ENCODE measurements around the gene HS1BP3.

HS1BP3 gene

GRCh38 chr2:20625491-20626391 lies 25.2 kb downstream of the HS1BP3 start:
- TF ChIP-seq, protein P1, sequence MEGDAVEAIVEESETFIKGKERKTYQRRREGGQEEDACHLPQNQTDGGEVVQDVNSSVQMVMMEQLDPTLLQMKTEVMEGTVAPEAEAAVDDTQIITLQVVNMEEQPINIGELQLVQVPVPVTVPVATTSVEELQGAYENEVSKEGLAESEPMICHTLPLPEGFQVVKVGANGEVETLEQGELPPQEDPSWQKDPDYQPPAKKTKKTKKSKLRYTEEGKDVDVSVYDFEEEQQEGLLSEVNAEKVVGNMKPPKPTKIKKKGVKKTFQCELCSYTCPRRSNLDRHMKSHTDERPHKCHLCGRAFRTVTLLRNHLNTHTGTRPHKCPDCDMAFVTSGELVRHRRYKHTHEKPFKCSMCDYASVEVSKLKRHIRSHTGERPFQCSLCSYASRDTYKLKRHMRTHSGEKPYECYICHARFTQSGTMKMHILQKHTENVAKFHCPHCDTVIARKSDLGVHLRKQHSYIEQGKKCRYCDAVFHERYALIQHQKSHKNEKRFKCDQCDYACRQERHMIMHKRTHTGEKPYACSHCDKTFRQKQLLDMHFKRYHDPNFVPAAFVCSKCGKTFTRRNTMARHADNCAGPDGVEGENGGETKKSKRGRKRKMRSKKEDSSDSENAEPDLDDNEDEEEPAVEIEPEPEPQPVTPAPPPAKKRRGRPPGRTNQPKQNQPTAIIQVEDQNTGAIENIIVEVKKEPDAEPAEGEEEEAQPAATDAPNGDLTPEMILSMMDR (IDR thresholded peaks at IDR 0.05; ENCODE audit: low read depth, low read length, poor library complexity, severe bottlenecking), result no peak
- no peak for TF ChIP-seq EZH2phosphoT487 (IDR thresholded peaks at IDR 0.05; ENCODE audit: borderline replicate concordance, low read length)
- no peaks in the 10 kb centered on the region for H3K9me3 ChIP-seq (ENCODE audit: control insufficient read depth, insufficient read depth, low read length)
- H3K4me3 ChIP-seq (ENCODE audit: low read length), result no peak overlapping the region
- H3K4me1 ChIP-seq (ENCODE audit: control insufficient read depth, low read length), result no peaks in the 10 kb centered on the region
- H3F3A ChIP-seq (ENCODE audit: control insufficient read depth, insufficient read depth), result no peaks in the 10 kb centered on the region
- no peaks in the 10 kb centered on the region for H3K79me2 ChIP-seq (ENCODE audit: control insufficient read depth, low read length)
- H3K27ac ChIP-seq (ENCODE audit: low read depth, low read length), result no peak overlapping the region
- no peaks in the 10 kb centered on the region for H3K9me2 ChIP-seq (replicated peaks; ENCODE audit: control insufficient read depth, low read length)
- no peaks in the 10 kb centered on the region for H3K27me3 ChIP-seq (ENCODE audit: control insufficient read depth, low read length)
- no peaks in the 10 kb centered on the region for H3K36me3 ChIP-seq (ENCODE audit: control insufficient read depth, low read length)
- 0 out of 2 replicates have a peak, but pooled peaks cover 3% of the 10 kb centered on the region for H4K20me1 ChIP-seq (ENCODE audit: control insufficient read depth, insufficient read depth, low read depth, low read length)
- no peak overlapping the region for H3K4me2 ChIP-seq (ENCODE audit: low read length)

DNA sequence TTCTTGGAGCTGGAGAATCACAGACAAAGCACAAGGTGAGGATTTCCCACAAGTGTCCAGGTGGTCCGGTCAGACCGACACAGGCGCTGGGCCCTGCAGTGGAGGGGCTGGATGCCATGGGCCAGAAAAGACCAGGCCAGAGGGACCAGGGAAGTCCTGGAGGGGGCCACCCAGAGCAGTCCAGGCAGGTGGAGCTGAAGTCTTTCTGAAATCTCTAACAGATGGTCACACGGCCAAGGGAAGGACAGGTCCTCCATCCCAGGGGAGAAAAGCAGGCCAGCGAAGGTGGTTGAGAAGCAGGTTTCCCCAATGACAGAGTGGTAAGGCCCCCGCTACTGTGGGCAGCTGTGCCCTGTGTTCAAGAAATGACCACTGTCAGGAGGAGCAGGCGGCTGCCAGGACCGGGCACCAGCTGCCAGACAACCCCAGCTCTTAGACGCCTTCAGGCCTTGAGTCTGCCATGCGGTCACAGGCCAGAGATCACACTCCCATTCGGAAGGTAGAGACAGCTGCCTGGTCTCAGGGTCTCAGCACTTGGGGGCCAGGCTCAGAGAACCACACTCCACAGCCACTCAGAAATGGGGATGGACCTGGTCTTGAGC lies 25.9 kb downstream of the HS1BP3 start:
- Histone ChIP-seq H3K27me3 (ENCODE audit: control insufficient read depth, low read length) (no peaks in the 10 kb centered on the region), H3F3A (ENCODE audit: control insufficient read depth, insufficient read depth) (no peaks in the 10 kb centered on the region), H3K9me3 (ENCODE audit: control insufficient read depth, insufficient read depth, low read length) (no peaks in the 10 kb centered on the region), H3K4me2 (ENCODE audit: low read length) (no peak overlapping the region), H4K20me1 (ENCODE audit: control insufficient read depth, insufficient read depth, low read depth, low read length) (no peaks in the 10 kb centered on the region), H3K4me3 (ENCODE audit: low read length) (no peak overlapping the region), H3K27ac (ENCODE audit: low read depth, low read length) (no peak overlapping the region), H3K36me3 (ENCODE audit: control insufficient read depth, low read length) (no peaks in the 10 kb centered on the region), H3K79me2 (ENCODE audit: control insufficient read depth, low read length) (no peaks in the 10 kb centered on the region), H3K9me2 (replicated peaks; ENCODE audit: control insufficient read depth, low read length) (no peaks in the 10 kb centered on the region), H3K4me1 (ENCODE audit: control insufficient read depth, low read length) (no peaks in the 10 kb centered on the region)
- TF ChIP-seq, protein P1 (IDR thresholded peaks at IDR 0.05; ENCODE audit: low read depth, low read length, poor library complexity, severe bottlenecking), result no peak
- no peak for TF ChIP-seq EZH2phosphoT487 (IDR thresholded peaks at IDR 0.05; ENCODE audit: borderline replicate concordance, low read length)

DNA sequence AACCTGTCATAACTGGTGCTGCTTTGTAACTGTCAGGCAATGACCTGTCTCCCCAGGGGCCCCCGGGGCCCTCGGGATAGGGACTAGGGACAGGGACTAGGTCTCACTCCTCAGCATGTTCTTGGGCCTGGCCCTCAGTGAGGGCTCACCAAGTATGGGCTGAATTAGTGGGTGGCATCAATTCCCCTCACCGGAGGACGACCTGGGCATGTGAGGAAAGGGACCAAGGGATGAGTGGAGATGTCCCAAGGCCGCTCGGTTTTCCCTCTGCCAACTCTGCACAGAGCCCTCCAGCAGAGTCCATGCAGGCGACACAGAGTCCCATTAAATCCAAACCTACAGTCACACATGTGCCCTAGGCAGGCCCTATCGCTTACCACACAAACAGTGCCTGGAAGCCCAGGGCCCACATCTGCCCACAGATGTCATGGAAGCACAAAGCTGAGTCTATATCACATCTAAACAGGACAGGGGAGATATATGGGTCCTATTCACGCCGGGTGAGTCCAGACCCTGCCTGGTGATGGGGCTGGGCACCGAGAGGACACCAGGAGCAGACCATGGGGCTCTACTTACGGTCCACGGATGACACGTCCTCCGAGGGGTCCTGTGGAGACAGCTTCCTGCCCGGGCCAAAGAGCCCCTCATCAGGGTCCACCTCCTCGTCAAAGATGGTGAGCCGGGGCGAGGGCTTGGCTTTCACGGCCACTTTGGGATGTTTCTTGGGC lies 26.6 kb downstream of the HS1BP3 start:
- H4K20me1 ChIP-seq (ENCODE audit: control insufficient read depth, insufficient read depth, low read depth, low read length), result no peaks in the 10 kb centered on the region
- H3K79me2 ChIP-seq (ENCODE audit: control insufficient read depth, low read length), result no peaks in the 10 kb centered on the region
- H3K4me1 ChIP-seq (ENCODE audit: control insufficient read depth, low read length), result no peaks in the 10 kb centered on the region
- H3K9me3 ChIP-seq (ENCODE audit: control insufficient read depth, insufficient read depth, low read length), result no peaks in the 10 kb centered on the region
- no peaks in the 10 kb centered on the region for H3F3A ChIP-seq (ENCODE audit: control insufficient read depth, insufficient read depth)
- TF ChIP-seq, protein P1 (IDR thresholded peaks at IDR 0.05; ENCODE audit: low read depth, low read length, poor library complexity, severe bottlenecking), result no peak
- no peak for TF ChIP-seq EZH2phosphoT487 (IDR thresholded peaks at IDR 0.05; ENCODE audit: borderline replicate concordance, low read length)
- no peaks in the 10 kb centered on the region for H3K27me3 ChIP-seq (ENCODE audit: control insufficient read depth, low read length)
- no peaks in the 10 kb centered on the region for H3K9me2 ChIP-seq (replicated peaks; ENCODE audit: control insufficient read depth, low read length)
- H3K36me3 ChIP-seq (ENCODE audit: control insufficient read depth, low read length), result no peaks in the 10 kb centered on the region
- no peak overlapping the region for H3K4me2 ChIP-seq (ENCODE audit: low read length)
- H3K4me3 ChIP-seq (ENCODE audit: low read length), result no peak overlapping the region
- H3K27ac ChIP-seq (ENCODE audit: low read depth, low read length), result no peak overlapping the region

All from DOHH2 (cell line).